Stimulated activated CD8-positive, alpha-beta memory T cell treated with anti-CD3 and anti-CD28 coated beads, Interleukin-2, amount 100 ng/mL, for 48 hours (primary cell): ENCODE data around the gene GIPC3.
"Not testable (repeated sequence)": the region's sequence is repeated elsewhere in the genome, so short reads cannot be mapped to it uniquely, and the experiment has no call there.

Source experiments
- DNase-seq, 2 donors: peaks; one replicate each; pipeline ENCODE4 v3.0.0-alpha.2; 2020; ENCODE audit warnings: low read depth in 2 of 2

The GIPC3 gene

DNA sequence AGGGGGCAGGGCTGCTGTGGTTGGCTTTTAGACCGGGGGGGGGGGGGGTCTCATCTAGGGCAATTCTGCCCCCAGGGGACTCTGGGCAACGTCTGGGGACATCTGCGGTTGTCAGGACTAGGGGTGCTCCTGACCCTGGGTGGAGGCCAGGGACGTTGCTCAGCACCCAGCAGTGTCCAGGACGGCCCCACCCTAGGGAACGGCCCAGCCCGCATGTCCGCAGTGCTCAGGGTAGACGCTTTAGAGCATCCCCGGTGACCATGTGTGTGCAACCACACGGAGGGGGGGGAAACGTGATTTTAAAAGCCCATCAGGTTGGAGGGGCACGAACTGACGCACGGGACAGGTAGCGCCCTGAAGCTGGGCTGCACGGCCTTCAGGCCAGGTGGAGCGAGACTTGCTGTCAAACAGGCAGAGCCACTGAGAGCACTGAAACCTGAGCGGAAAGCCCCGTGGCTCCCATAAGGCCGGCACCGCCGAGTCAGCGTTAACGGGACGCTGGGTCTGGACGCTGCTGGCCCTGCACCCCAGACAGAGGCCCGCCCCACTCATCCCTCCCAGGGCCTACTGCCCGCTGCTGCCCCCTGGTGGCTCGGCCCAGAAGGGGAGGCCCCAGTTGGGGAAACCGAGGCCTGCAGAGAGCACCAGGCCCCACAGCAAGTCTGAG lies 33.0 kb downstream of the GIPC3 start:
- DNase-seq, result peak; percentile 46 to 52

DNA sequence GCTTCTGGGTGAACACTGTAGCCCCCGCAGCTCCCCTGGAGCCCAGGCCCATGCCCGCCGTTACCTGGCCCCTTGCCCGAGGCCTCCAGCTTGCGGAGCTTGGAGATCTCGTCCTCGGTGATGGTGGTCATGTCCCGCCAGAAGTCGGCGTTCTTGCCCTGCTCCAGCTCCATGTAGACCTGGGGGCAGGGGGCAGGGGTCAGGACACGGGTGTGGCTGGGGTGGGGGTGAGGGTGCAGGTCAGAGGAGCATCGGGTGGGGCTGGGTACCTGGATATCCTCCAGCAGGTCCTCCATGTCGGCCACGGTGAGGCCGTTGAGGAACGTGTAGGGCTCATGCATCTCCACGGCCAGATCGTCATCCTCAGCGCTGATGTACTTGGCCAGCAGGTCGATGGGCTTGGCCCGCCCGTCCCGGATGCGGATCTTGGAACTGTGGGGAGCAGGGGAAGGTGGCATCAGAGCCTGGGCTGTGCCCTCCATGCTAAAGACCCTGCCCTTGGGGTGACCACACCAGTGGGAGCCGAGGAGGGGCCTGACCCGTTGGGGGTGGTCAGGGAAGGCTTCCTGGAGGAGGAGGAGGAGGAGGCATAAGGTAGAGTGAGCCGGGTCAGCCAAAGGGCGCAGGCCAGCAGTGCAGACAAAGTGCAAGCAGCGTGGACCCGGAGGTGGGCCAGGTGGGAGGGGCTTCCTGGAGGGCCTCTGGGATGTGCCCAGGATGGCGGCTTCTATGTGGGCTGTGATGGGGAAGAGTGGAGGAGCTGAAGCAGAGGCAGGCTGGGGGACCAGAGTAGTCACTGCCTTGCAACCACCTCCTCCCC lies 33.7 kb downstream of the GIPC3 start:
- DNase-seq, result no peak

- no peak for DNase-seq
These were observed 34.3 kb downstream of the GIPC3 start for GRCh38 chr19:3619631-3620012.

DNA sequence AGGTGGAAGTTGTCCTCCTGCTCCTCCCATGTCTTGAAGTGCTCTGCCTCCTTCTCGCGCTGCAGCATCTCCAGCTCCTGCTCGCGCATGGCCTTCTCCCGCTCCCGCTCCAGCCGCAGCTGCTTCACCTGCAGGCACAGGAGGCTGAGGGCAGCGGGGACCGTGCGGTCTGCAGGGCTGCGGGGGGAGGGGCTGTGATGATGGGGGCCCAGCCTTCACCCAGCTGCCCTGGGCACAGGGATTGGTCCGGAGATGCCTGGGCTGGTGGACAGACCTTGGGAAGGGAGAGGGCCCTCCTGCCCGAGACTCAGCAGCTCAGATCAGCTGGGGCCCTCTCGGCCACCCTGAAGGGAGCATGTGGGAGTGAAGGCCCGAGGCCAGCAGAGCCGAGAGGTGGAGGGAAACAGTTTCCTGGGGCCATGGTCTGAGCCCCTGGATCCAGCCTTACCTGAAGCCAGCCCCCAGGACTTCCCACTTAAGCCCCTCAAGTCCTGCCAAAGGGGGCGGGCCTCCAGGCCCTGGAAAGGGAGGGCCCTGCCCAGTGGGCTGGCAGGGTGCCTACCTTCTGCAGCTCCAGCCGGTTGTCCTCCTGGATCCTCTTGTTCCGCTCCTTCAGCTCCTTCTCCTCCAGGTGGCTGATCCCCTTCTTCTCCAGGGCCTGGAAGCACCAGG lies 35.0 kb downstream of the GIPC3 start:
- DNase-seq, result no peak

DNA sequence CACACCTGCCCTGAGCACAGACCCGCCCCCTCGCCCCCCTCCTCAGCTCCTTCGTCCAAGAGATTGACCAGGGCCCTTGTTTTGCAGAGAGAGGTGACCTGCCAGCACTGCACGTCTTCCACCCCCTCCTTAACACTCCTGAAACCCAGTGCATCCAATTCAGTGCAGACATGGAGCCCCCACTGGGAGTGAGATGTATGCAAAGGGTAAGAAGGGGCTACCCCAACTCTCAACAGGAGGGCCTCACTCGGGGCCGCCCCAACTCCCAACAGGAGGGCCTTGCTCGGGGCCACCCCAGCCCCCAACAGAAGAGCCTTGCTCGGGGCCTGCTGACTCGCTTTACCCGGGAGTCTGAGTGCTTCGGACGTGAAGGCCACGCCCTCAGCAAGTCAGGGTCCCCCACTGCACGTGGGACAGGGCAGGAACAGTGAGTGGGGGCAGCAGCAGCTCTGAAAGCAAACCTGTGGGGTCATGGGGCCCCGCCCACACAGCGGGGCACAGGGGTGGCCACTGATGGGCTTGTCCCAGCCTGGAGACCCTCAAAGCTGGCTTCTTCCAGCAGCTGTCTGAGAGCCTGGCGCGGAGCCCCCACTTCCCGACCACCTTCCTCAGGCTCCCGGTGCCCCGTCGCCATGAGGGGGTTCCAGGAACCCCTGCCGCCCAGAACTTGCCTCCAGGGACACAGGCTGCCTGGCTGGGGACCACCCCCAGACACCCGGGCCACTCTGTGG lies 35.7 kb downstream of the GIPC3 start:
- DNase-seq, result no peak

DNA sequence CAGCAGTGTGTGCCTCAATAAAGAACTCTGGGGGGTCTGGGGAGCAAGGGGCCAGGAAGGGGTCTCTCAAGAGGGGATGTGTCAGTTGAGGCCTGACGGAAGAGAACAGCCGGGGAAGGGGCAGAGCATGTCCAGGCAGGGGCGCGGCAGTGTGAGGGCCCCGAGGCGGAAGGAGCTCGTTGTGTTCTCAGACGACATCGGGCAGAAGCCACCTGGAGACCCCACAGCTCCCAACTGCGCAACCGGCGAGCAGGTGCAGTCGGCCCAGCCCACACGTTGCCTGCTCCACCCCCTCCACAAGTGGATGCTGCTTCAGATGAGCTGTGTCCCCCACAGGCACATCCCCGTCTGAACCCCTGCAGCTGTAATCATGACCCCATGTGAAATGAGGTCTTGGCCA lies 36.4 kb downstream of the GIPC3 start:
- no peak for DNase-seq

- DNase-seq, result no peak
These were observed 36.9 kb downstream of the GIPC3 start for GRCh38 chr19:3622224-3622623.

DNA sequence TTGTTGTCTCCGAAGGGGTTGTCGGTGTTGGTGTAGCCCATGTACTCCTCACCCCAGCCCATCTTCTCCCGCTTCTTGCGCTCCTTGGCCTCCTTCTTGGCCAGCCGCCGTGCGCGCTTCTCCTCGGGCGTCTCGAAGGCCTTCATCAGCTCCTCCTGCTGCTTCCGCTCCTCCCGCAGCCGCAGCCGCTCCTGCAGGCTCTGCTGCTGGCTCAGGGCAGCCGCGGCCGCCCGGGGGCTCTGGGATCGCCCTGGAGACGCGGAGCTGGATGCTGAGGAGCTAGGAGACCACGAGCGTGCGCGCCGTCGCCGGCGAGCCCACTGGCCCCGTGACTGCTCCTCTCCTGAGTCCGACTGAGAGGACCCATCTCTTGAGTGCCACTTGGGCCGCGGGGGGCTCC lies 38.4 kb downstream of the GIPC3 start:
- DNase-seq, result no peak

- no peak for DNase-seq
These were observed 40.8 kb downstream of the GIPC3 start for GRCh38 chr19:3625996-3626472.

GRCh38 chr19:3626473-3627350 lies 41.4 kb downstream of the GIPC3 start, which contains the start of gene CACTIN:
Gene CACTIN, minus strand, starts transcription at chr19:3626790. Its CDS starts 28 bp downstream, at chr19:3626762.
- peak; percentile 98 to 99 for DNase-seq

GRCh38 chr19:3627351-3627723 lies 42.1 kb downstream of the GIPC3 start:
- DNase-seq, result no peak

- DNase-seq, result not testable (repeated sequence)
These were observed 43.5 kb downstream of the GIPC3 start for GRCh38 chr19:3628766-3629165.

DNA sequence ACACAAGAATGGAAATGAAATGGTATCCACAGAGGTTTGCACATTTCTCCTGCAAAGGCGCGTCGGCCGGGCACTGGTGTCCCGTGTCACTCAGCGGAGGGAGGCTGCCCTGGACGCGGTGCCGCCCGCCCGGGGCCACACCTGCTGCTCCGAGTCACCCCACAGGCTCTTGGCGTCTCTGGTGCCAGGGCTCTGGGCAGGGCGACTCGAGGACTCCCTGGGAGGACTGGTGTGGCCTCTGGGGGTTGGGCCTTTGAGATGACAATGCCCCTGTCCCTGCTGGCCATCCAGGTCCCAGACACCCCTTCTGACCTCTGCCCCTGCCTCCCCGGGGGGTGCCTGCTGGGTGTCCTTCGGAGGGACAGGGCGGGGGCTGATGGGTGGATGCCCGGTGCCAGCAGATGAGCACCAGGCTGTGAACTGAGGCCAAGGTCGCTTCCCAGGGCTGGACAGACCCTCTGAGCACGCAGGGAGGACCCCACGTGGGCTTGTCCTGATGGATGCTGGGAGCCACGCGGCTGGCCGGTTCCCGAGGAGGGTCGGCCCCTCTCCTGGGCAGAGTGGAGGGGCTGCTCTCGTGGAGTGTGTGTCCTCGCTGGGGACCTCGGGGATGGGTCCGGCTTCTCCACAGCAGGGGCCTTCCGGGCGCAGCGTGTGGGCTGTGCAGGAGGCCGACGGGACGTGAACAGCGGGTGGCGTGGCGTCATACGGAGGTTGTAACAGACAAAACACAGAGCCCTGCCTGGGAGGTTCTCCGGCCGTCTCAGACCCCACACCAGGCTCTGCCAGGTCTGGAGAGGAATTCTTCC lies 46.0 kb downstream of the GIPC3 start:
- no peak for DNase-seq

GRCh38 chr19:3632098-3632497 lies 46.8 kb downstream of the GIPC3 start:
- no peak for DNase-seq

DNA sequence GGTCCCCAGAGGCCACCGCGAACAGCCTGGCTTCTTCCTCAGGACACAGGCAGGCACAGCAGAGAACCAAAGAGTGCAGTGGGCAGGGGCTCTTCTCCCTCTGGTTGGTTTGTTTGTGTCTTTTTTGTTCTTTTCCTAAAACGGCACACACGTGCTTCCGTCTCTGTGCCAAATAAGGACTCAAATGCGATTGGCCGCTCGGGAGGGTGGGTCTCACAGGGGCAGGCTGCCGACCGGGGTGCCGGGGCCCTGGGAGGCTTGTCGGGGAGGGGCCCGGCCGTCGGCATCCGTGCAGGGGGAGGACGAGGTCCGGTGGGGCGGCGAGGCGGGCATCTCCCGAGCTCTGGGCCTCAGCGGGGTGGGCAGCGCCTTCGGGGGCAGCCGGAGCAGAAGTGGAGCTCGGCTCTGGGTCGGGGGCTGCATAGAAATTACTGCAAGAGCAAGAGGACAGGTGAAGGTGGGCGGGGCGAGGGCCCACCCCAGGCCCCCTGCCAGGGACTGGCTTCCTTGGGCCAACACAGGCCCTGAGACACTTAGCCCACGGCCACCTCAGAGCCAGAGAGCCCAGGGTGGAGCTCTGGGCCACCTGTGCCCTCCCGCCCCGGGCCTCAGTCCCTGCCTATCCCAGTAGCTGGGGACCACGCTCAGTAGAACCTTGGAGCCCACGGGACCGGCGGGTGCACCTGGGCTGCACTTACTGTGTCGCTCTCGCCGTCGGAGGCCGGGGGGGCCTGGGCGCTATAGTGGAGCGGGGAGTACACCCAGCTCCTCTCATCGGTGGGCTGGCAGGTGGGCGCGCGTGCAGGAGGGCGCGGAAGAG lies 47.7 kb downstream of the GIPC3 start:
- DNase-seq, result no peak

GRCh38 chr19:3633559-3633988 lies 48.3 kb downstream of the GIPC3 start:
- DNase-seq, result no peak

DNA sequence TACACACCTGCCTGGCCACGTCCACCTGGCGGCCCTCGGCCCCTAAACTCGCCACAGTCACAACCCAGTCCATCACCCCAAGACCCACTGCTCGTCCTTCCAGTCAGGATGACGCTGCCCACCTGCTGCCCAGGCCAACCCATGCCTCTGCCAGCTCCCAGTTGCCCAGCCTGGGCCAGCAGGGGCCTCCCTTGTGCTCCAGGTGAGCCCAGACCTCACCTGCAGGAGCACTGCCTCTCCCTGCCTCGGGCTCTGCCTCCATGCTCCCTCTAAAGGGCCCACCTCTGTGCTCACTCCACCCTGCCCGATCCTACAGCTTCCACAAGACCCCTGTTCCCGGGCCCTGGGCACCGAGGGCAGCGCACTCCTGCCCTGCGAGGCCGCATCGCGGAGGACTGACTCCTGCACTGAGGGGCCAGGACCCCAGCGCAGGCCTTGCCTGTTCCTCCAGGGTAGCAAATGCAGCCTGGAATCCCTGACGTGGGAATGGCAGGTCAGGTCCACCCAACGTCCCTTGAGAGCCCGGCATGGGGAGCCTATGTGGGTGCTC lies 49.3 kb downstream of the GIPC3 start:
- DNase-seq, result no peak

DNA sequence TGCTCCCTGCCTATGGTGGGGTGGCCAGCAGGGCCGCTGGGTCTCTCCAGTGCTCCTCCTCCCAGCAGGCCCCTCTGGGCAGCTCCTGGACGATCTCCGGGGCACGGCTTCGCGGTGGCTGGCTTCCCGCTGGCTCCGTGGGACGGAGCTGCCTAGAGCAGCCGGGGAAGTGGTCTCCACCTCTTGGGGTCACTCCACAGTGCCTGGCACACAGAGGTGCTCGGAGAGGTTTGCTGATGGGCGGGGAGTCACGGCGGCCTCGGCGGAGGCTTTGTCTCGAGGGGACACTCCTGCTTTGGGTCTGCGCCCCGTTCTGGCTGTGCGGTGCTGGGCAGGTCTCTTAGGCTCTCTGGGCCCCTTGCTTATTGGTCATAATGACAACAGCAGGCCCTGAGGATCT lies 51.2 kb downstream of the GIPC3 start:
- DNase-seq, result no peak

GRCh38 chr19:3636962-3637361 lies 51.7 kb downstream of the GIPC3 start:
- DNase-seq, result no peak
